Islet of Langerhans (tissue), 1 donor: Measurements from ENCODE around the gene CFAP57.
"Not testable (repeated sequence)": the region's sequence is repeated elsewhere in the genome, so short reads cannot be mapped to it uniquely, and the experiment has no call there.

Experiments
- FAIRE-seq: peaks from one replicate; lab custom pipeline; 2011; peaks lifted over from hg19 to GRCh38; lab: Jason Lieb, UNC

CFAP57 gene

GRCh38 chr1:43174873-43175272 is 2.7 kb downstream of the CFAP57 start:
- no peak for FAIRE-seq

DNA sequence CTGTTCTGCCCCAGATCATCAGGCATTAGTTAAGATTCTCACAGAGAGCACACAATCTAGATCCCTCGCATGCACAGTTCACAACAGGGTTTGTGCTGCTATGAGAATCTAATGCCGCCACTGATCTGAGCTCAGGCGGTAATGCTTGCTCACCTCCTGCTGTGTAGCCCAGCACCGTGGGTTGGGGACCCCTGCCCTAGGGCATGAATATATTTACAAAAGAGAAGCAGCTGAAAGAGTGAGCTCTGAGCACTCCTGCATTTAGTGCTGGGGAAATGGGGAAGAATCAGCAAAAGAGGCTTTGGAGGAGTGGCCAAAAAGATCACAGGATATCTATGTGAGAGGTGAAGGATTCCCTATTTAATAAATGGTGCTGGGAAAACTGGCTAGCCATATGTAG is 5.6 kb downstream of the CFAP57 start:
- no peak for FAIRE-seq

- FAIRE-seq, result no peak
Observed at GRCh38 chr1:43184388-43184787, 12.3 kb downstream of the CFAP57 start.

GRCh38 chr1:43184995-43185394 is 12.9 kb downstream of the CFAP57 start:
- no peak for FAIRE-seq

- no peak for FAIRE-seq
Observed at GRCh38 chr1:43188106-43188505, 16.0 kb downstream of the CFAP57 start.

- FAIRE-seq, result no peak
Observed at GRCh38 chr1:43194509-43194908, 22.4 kb downstream of the CFAP57 start.

DNA sequence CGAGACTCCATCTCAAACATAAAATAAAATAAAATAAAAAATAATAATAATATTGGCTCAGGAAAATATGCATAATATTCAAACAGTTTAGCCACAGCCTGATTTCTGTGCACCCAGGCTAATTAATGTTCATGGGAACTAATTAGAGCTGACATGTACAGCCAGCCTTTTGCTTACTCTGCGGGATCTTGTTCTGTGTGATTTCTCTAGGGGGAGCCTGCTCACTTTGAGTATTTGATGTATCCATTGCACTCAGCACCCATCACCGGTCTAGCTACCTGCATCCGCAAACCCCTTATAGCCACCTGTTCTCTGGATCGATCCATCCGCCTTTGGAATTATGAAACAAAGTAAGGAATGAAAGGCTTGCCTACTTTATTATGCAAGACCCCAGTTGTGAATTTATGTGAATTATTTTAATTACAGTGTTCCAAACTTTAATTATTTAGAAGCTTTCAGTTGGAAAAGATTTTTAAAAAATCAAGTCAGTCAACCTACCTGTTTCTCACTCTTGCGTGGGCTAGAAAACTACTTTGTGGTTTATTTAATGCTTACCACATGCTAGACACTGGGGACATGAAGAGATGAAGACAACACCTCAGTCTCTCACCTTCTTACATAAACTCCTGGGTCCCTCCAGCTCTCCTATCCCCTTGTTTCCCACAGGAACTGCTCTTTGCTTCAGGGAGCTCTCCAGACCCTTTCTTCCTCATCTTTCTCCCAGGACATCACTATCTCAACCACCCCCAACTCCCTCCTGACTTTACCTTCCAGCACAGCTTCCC is 25.4 kb downstream of the CFAP57 start:
- no peak for FAIRE-seq

DNA sequence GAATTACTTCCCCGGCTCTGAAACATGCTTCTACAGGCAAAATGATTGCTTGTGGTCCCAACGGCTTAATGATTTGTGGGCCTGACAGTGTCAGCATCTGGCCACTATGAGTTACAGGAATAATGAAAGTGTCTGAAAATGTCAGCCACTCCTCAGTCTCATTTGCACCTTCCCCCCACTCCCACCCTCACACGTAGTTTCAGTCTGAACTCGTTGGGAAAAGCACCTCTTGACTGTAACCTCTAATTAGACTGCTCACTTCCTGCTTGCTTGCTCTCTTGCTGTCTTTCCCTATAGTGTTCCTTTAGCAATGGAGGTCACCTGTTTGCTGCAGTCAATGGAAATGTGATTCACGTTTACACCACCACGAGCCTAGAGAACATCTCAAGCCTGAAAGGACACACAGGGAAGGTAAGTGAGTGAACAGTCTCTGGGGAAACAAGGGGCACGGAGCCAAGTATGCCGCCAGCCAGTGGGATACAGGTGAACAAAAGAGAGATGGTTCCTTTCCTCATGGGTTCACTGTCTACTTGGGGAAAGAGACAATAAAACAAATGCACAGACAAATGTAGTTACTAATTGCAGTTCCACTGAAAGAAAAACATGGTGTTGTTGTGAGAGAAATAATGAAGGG is 27.1 kb downstream of the CFAP57 start:
- no peak for FAIRE-seq

GRCh38 chr1:43203859-43204258 is 31.7 kb downstream of the CFAP57 start:
- FAIRE-seq, result no peak

- no peak for FAIRE-seq
Observed at GRCh38 chr1:43204394-43204793, 32.3 kb downstream of the CFAP57 start.

GRCh38 chr1:43205671-43206070 is 33.5 kb downstream of the CFAP57 start:
- FAIRE-seq, result no peak

DNA sequence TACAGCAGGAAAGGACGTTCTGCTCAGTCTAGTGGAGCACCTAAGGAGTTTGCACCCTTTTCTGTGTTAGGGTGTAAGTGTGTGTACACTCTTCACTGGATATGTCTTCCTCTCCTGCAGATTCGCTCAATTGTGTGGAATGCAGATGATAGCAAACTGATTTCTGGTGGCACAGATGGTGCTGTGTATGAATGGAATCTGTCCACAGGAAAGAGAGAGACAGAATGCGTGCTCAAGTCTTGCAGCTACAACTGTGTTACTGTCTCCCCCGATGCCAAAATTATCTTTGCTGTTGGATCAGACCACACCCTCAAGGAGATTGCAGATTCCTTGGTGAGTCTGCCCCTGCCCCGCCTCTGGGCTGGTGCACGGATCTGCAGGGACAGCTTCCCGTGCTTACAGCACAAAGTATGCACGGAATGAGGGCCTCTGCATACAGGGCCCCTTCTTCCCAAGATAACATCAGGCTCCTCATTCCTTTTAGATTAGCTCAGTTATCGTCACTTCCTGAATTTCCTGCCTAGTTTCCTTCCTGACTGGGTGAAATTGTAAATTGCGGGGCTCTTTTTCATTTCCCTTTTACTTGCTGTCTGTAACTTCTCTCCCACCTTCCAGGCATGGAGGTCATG is 34.6 kb downstream of the CFAP57 start:
- FAIRE-seq, result no peak

DNA sequence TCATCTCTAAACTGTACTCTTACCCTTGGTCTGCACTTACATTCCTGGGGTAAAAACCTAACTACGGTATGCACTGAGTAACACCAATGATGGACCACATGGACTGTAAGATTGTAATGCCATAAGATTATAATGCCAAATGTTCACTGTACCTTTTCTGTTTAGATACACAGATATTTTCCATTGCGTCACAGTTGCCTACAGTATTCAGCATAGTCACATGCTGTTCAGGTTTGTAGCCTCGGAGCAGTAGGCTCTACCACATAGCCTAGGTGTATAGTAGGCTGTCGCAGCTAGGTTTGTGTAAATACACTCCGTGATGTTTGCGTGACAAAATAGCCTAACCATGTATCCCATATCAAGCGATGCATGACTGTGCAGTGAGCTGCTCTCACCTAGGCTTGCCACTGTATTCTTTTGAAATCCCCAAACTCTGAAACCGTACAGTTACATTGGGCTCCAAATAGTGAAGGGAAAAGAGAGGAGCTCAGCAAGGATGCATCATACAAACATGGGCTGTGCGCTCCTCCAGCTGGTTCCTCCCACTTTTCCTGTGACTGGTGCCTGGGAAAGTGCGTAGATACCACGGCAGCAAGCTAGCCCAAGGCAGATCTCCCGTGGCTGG is 35.2 kb downstream of the CFAP57 start:
- FAIRE-seq, result no peak

DNA sequence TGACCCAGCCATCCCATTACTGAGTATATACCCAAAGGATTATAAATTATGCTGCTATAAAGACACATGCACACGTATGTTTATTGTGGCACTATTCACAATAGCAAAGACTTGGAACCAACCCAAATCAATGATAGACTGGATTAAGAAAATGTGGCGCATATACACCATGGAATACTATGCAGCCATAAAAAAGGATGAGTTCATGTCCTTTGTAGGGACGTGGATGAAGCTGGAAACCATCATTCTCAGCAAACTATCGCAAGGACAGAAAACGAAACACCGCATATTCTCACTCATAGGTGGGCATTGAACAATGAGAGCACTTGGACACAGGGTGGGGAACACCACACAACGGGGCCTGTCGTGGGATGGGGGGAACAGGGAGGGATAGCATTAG is 36.1 kb downstream of the CFAP57 start:
- FAIRE-seq, result not testable (repeated sequence)

DNA sequence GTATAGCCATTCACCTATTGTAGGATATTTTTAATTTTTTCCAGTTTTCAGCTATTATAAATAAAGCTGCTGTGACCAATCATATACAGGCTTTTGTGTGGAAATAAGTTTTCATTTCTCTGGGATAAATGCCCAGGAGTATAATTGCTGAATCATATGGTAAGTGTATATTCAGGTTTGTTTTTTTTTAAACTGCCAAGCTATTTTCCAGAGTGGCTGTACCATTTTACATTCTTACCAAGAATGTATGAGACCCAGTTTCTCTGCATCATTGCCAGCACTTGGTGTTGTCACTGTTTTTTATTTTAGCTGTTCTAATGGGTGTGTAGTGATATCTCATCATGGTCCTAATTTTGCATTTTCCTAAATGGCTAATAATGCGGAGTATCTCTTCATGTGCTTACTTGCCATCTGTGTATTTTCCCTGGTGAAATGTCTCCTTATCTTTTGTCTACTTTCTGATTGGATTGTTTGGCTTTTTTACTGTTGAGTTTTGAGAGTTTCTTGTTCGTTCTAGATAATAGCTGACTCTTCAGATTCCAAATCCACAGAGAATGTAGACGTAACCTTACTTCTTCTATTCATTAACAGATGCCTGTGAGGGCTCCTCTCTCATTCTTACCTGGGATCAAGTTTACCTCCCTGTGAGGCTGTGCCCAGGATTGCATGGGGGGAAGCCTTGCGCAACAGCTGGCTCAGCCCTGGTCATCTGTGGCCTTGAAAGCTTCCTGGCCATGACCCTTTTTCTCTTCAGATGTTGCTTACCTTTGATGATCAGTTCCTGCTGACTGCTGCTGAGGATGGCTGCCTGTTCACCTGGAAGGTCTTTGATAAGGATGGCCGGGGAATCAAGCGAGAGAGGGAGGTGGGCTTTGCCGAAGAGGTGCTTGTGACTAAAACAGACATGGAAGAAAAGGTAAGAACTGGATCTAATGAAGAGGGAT is 42.6 kb downstream of the CFAP57 start:
- FAIRE-seq, result no peak

GRCh38 chr1:43217747-43218146 is 45.6 kb downstream of the CFAP57 start:
- FAIRE-seq, result no peak

- FAIRE-seq, result no peak
Observed at GRCh38 chr1:43220905-43221778, 49.0 kb downstream of the CFAP57 start.

GRCh38 chr1:43221797-43222196 is 49.7 kb downstream of the CFAP57 start:
- FAIRE-seq, result no peak

GRCh38 chr1:43222879-43223278 is 50.7 kb downstream of the CFAP57 start:
- no peak for FAIRE-seq

DNA sequence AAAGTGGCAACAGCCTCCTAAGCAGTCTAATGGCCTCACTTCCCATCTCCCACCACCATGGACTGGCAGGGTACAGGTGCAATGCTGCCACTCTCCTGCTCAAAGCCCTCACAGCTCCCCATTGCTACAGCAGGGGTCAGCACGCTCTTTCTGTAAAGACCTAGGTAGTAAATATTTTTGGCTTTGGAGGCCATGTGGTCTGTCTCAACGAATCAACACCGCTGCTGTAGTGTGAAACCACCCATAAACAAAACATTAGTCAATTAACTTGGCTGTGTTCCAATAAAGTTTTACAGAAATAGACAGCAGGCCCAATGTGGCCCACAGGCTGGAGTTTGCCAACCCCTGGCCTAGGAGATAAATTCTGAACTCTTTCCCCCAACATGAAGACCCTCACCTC is 53.0 kb downstream of the CFAP57 start:
- no peak for FAIRE-seq
